IPS-NIHi11 (cell line): Measurements from ENCODE around the gene KCTD21.

Experiments
- DNase-seq: peaks from one replicate; pipeline ENCODE4 v3.0.0; 2012; ENCODE audit warnings: mixed read lengths, low spot score

KCTD21 gene

GRCh38 chr11:78139422-78140391 lies 48.7 kb downstream of the KCTD21 start, which contains the start of gene ALG8:
Gene ALG8, minus strand, starts transcription at chr11:78139626. Its CDS starts 38 bp downstream, at chr11:78139588.
- peak; percentile 99 for DNase-seq

- peak; percentile 43 for DNase-seq
Measured at GRCh38 chr11:78138694-78139421, 49.6 kb downstream of the KCTD21 start.

- DNase-seq, result no peak
Measured at GRCh38 chr11:78138291-78138690, 50.1 kb downstream of the KCTD21 start.

GRCh38 chr11:78132475-78132874 lies 56.0 kb downstream of the KCTD21 start:
- no peak for DNase-seq

- DNase-seq, result no peak
Measured at GRCh38 chr11:78131956-78132355, 56.5 kb downstream of the KCTD21 start.

GRCh38 chr11:78127403-78127802 lies 61.0 kb downstream of the KCTD21 start:
- no peak for DNase-seq
